ENCODE results near the gene DCHS2. TPM values are rescaled to one million over a fixed set of nuclear protein-coding genes. Genes with fewer than 3 reads are reported as not detected.

Gene DCHS2
- total RNA-seq, 4 donors from 2014 or later = 0.26 to 0.93 (median 0.58) TPM

DNA sequence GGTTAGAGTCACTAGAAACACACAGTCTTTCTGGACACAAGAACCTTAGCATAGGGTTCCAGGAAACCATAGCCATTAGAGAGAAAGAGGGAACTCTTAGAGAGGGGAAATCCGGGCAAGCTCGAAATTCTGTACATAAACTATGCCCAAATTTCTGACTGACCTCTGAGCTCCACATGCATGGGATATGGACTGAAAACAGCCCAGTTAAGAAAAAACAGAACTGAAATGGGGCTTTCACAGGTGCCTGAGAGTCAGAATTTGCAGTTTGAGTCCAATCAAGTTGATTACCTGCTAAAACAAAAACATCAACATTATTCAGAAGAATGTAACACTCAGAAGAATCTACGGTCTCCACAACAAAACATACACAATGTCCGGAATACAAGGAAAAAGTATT is 13.1 kb downstream of the DCHS2 start:
- Histone ChIP-seq H3K4me3 (no peak overlapping the region), H3K4me1 (no peaks in the 10 kb centered on the region), H3K9me3 (no peaks in the 10 kb centered on the region), H3K27ac (no peak overlapping the region), H3K27me3 (peaks cover 15% of the 10 kb centered on the region), H3K36me3 (no peaks in the 10 kb centered on the region)
- DNase-seq (ENCODE audit: low spot score in 2 of 2) = no peak
- WGBS = 95% methylated on average over 4 of the region's 4 CpGs
- TF ChIP-seq EP300 (IDR thresholded peaks at IDR 0.05) (no peak), POLR2AphosphoS5 (IDR thresholded peaks at IDR 0.05) (no peak), POLR2A (IDR thresholded peaks at IDR 0.05) (no peak)
- TF ChIP-seq, protein P1, sequence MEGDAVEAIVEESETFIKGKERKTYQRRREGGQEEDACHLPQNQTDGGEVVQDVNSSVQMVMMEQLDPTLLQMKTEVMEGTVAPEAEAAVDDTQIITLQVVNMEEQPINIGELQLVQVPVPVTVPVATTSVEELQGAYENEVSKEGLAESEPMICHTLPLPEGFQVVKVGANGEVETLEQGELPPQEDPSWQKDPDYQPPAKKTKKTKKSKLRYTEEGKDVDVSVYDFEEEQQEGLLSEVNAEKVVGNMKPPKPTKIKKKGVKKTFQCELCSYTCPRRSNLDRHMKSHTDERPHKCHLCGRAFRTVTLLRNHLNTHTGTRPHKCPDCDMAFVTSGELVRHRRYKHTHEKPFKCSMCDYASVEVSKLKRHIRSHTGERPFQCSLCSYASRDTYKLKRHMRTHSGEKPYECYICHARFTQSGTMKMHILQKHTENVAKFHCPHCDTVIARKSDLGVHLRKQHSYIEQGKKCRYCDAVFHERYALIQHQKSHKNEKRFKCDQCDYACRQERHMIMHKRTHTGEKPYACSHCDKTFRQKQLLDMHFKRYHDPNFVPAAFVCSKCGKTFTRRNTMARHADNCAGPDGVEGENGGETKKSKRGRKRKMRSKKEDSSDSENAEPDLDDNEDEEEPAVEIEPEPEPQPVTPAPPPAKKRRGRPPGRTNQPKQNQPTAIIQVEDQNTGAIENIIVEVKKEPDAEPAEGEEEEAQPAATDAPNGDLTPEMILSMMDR (IDR thresholded peaks at IDR 0.05) = no peak

DNA sequence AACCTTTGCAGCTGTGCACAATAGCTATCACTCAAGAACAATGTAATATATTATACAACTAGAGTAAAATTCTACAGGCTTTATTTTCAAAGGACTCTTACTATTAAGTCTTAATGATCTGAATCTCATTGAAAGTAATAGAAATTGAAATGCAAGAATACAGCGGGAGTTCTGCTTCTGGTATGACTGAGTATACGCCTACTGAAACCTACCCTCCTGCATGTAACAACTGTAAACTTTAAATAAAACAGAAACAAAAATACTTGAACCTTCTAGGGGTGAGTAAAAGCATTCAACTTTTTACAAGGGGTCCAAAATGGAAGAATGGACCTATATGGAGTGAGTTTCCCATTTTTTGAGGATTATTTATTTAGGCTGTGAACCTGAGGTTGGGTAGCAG is 13.5 kb downstream of the DCHS2 start:
- TF ChIP-seq POLR2AphosphoS5 (IDR thresholded peaks at IDR 0.05) (no peak), POLR2A (IDR thresholded peaks at IDR 0.05) (no peak), EP300 (IDR thresholded peaks at IDR 0.05) (no peak)
- TF ChIP-seq, protein P1 (IDR thresholded peaks at IDR 0.05) = no peak
- no peaks in the 10 kb centered on the region for H3K36me3 ChIP-seq
- H3K27ac ChIP-seq = no peak overlapping the region
- H3K9me3 ChIP-seq = no peaks in the 10 kb centered on the region
- H3K27me3 ChIP-seq = peaks cover 11% of the 10 kb centered on the region
- 84% methylated on average over 2 of the region's 2 CpGs for WGBS
- H3K4me3 ChIP-seq = no peak overlapping the region
- no peaks in the 10 kb centered on the region for H3K4me1 ChIP-seq
- no peak for DNase-seq (ENCODE audit: low spot score in 2 of 2)

DNA sequence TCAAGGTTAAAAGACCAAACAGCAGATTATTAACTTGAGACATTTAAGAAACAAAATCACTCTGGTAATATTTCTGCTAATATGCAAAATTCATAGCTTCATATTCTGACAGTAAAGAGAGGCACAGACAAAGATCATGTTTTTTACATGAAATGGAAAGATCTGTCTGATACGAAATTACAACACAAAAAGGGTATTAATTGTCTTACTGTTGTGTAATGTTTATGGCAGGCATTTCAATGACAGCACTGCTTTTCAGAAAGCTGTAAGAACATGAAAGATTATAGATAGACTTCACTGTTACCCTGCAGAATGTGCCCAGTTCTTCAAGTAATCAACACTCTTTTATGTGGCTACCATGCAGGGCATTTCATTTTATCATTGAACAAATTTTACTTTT is 15.4 kb downstream of the DCHS2 start:
- WGBS = 57% methylated on average over 1 of the region's 1 CpG
- no peak for DNase-seq (ENCODE audit: low spot score in 2 of 2)
- H3K4me3 ChIP-seq = no peak overlapping the region
- no peaks in the 10 kb centered on the region for H3K36me3 ChIP-seq
- peaks cover 3% of the 10 kb centered on the region for H3K4me1 ChIP-seq
- no peak for TF ChIP-seq POLR2A (IDR thresholded peaks at IDR 0.05)
- TF ChIP-seq EP300 (IDR thresholded peaks at IDR 0.05) = no peak
- TF ChIP-seq, protein P1 (IDR thresholded peaks at IDR 0.05) = no peak
- no peak for TF ChIP-seq POLR2AphosphoS5 (IDR thresholded peaks at IDR 0.05)
- H3K27ac ChIP-seq = no peak overlapping the region
- peaks cover 5% of the 10 kb centered on the region for H3K27me3 ChIP-seq
- no peaks in the 10 kb centered on the region for H3K9me3 ChIP-seq

DNA sequence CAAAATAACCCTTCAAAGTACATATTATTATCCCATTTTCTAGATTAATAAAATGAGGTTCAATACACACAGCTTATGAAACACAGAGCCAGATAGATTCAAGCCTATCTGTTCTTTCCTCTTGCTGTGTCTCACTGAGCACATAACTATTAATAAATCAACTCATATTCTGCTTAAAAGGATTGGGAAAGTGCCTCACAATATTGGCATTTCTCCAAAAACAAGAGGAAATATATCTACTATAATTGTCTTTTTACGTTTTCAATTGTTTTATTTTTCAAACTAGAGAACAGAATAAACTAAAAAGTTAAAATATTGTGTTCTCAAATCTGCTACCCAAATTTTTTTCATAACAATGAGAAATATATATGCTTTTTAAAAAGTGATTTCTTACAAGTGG is 15.8 kb downstream of the DCHS2 start:
- DNase-seq (ENCODE audit: low spot score in 2 of 2) = no peak
- H3K36me3 ChIP-seq = no peaks in the 10 kb centered on the region

DNA sequence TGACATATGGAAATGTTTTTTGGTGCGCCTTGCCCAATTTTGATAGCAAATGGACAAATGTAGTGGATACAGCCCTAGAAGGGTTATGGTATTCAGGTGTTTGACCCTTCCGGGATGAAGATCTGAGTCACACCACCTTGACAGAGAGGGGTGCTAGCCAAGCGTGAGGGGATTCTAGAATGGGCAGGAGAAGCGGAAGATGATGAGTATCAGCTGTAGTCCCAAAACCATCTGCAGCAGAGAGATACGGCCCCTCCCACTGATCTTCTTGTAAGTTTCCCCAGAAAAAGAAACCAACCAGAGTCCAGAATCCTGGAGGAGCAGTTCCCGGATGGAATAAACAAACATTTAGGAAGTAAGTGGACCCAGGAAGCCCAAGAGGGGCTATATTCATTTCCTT is 18.1 kb downstream of the DCHS2 start:
- no peak for DNase-seq (ENCODE audit: low spot score in 2 of 2)
- no peak overlapping the region for H3K27ac ChIP-seq
- TF ChIP-seq POLR2A (IDR thresholded peaks at IDR 0.05) (no peak), POLR2AphosphoS5 (IDR thresholded peaks at IDR 0.05) (no peak), EP300 (IDR thresholded peaks at IDR 0.05) (no peak)
- TF ChIP-seq, protein P1 (IDR thresholded peaks at IDR 0.05) = no peak
- no peak overlapping the region for H3K4me3 ChIP-seq
- peaks cover 3% of the 10 kb centered on the region for H3K4me1 ChIP-seq
- 65% methylated on average over 6 of the region's 6 CpGs for WGBS
- H3K9me3 ChIP-seq = no peaks in the 10 kb centered on the region
- H3K36me3 ChIP-seq = no peaks in the 10 kb centered on the region
- H3K27me3 ChIP-seq = peaks cover 5% of the 10 kb centered on the region

More for the DNA sequence above, 15.8 kb downstream of the DCHS2 start:
- H3K27me3 ChIP-seq = peaks cover 5% of the 10 kb centered on the region
- H3K4me3 ChIP-seq = no peak overlapping the region
- TF ChIP-seq, protein P1 (IDR thresholded peaks at IDR 0.05) = no peak
- TF ChIP-seq POLR2AphosphoS5 (IDR thresholded peaks at IDR 0.05) (no peak), EP300 (IDR thresholded peaks at IDR 0.05) (no peak), POLR2A (IDR thresholded peaks at IDR 0.05) (no peak)
- no peak overlapping the region for H3K27ac ChIP-seq
- H3K4me1 ChIP-seq = peaks cover 3% of the 10 kb centered on the region
- WGBS = 15% methylated on average over 1 of the region's 1 CpG
- H3K9me3 ChIP-seq = no peaks in the 10 kb centered on the region

All from suprapubic skin (tissue), 4 donors.